ENCODE results near the gene CASQ1.

The CASQ1 gene

GRCh38 chr1:160219062-160219929 lies 28.9 kb downstream of the CASQ1 start:
- H3K4me3 ChIP-seq (ENCODE audit: low read length) = no peak overlapping the region
- DNase-seq (ENCODE audit: low read depth, low spot score) = no peak

GRCh38 chr1:160220301-160220700 lies 29.9 kb downstream of the CASQ1 start:
- no peak overlapping the region for H3K4me3 ChIP-seq (ENCODE audit: low read length)
- DNase-seq (ENCODE audit: low read depth, low spot score) = no peak

GRCh38 chr1:160221089-160221488 lies 30.7 kb downstream of the CASQ1 start:
- H3K4me3 ChIP-seq (ENCODE audit: low read length) = no peak overlapping the region
- no peak for DNase-seq (ENCODE audit: low read depth, low spot score)

- no peak overlapping the region for H3K4me3 ChIP-seq (ENCODE audit: low read length)
- no peak for DNase-seq (ENCODE audit: low read depth, low spot score)
Observed at GRCh38 chr1:160222546-160222945, 32.2 kb downstream of the CASQ1 start.

- no peak for DNase-seq (ENCODE audit: low read depth, low spot score)
- no peak overlapping the region for H3K4me3 ChIP-seq (ENCODE audit: low read length)
Observed at GRCh38 chr1:160224606-160225005, 34.2 kb downstream of the CASQ1 start.

- DNase-seq (ENCODE audit: low read depth, low spot score) = no peak
- no peak overlapping the region for H3K4me3 ChIP-seq (ENCODE audit: low read length)
Observed at GRCh38 chr1:160225345-160225744, 35.0 kb downstream of the CASQ1 start.

GRCh38 chr1:160226623-160227022 lies 36.2 kb downstream of the CASQ1 start:
- DNase-seq (ENCODE audit: low read depth, low spot score) = no peak
- H3K4me3 ChIP-seq (ENCODE audit: low read length) = no peak overlapping the region

GRCh38 chr1:160227034-160227433 lies 36.7 kb downstream of the CASQ1 start:
- DNase-seq (ENCODE audit: low read depth, low spot score) = no peak
- H3K4me3 ChIP-seq (ENCODE audit: low read length) = no peak overlapping the region

- H3K4me3 ChIP-seq (ENCODE audit: low read length) = no peak overlapping the region
- DNase-seq (ENCODE audit: low read depth, low spot score) = no peak
Observed at GRCh38 chr1:160227561-160227960, 37.2 kb downstream of the CASQ1 start.

- no peak overlapping the region for H3K4me3 ChIP-seq (ENCODE audit: low read length)
- DNase-seq (ENCODE audit: low read depth, low spot score) = no peak
Observed at GRCh38 chr1:160228431-160228830, 38.1 kb downstream of the CASQ1 start.

GRCh38 chr1:160232911-160233310 lies 42.5 kb downstream of the CASQ1 start:
- no peak overlapping the region for H3K4me3 ChIP-seq (ENCODE audit: low read length)

GRCh38 chr1:160236806-160237205 lies 46.4 kb downstream of the CASQ1 start:
- DNase-seq (ENCODE audit: low read depth, low spot score) = no peak
- H3K4me3 ChIP-seq (ENCODE audit: low read length) = no peak overlapping the region

More at GRCh38 chr1:160232911-160233310, 42.5 kb downstream of the CASQ1 start:
- DNase-seq (ENCODE audit: low read depth, low spot score) = no peak

GRCh38 chr1:160237558-160237957 lies 47.2 kb downstream of the CASQ1 start:
- DNase-seq (ENCODE audit: low read depth, low spot score) = no peak
- no peak overlapping the region for H3K4me3 ChIP-seq (ENCODE audit: low read length)

GRCh38 chr1:160238408-160238807 lies 48.0 kb downstream of the CASQ1 start:
- H3K4me3 ChIP-seq (ENCODE audit: low read length) = no peak overlapping the region
- DNase-seq (ENCODE audit: low read depth, low spot score) = no peak

GRCh38 chr1:160239582-160240299 lies 49.4 kb downstream of the CASQ1 start:
- DNase-seq (ENCODE audit: low read depth, low spot score) = no peak
- no peak overlapping the region for H3K4me3 ChIP-seq (ENCODE audit: low read length)

- no peak for DNase-seq (ENCODE audit: low read depth, low spot score)
- H3K4me3 ChIP-seq (ENCODE audit: low read length) = no peak overlapping the region
Observed at GRCh38 chr1:160243767-160244166, 53.4 kb downstream of the CASQ1 start.

GRCh38 chr1:160244209-160244608 lies 53.8 kb downstream of the CASQ1 start:
- DNase-seq (ENCODE audit: low read depth, low spot score) = no peak
- no peak overlapping the region for H3K4me3 ChIP-seq (ENCODE audit: low read length)

GRCh38 chr1:160245434-160245833 lies 55.1 kb downstream of the CASQ1 start:
- no peak for DNase-seq (ENCODE audit: low read depth, low spot score)
- no peak overlapping the region for H3K4me3 ChIP-seq (ENCODE audit: low read length)

- no peak for DNase-seq (ENCODE audit: low read depth, low spot score)
- no peak overlapping the region for H3K4me3 ChIP-seq (ENCODE audit: low read length)
Observed at GRCh38 chr1:160247053-160247452, 56.7 kb downstream of the CASQ1 start.

- no peak for DNase-seq (ENCODE audit: low read depth, low spot score)
- H3K4me3 ChIP-seq (ENCODE audit: low read length) = no peak overlapping the region
Observed at GRCh38 chr1:160251011-160251410, 60.6 kb downstream of the CASQ1 start.
